HepG2 (cell line): ENCODE data around the gene DNAH9. TPM values are rescaled to one million over a fixed set of nuclear protein-coding genes. Genes with fewer than 3 reads are reported as not detected.

Experiments used
- ATAC-seq: fragments of 200-7000 bp; cut with Tn5 transposase; 3 replicates; pipeline ENCODE4 v1.9.1; 2020; ENCODE audit warnings: mild to moderate bottlenecking, moderate library complexity
- BruUV-seq: library from RNA; stranded (reverse); fragments of 400-500 nt; replicated peaks from 2 replicates; lab custom pipeline; 2021; lab: Mats Ljungman, UMichigan
- CTCF ChIA-PET: fragments of 300-600 bp; formaldehyde crosslinking; extraction: SDS; loops from one replicate; lab custom pipeline; 2021; ENCODE audit warnings: low total read pairs, inconsistent platforms, low intra/inter-chr PET ratio; lab: Yijun Ruan, JAX
- POLR2A ChIA-PET: fragments of 350-600 bp; sonication (Branson Sonifier 250); formaldehyde crosslinking; loops from one replicate; lab custom pipeline; 2020; ENCODE audit warnings: antibody characterized with exemption, inconsistent platforms; lab: Yijun Ruan, JAX
- DNase-seq: peaks from one replicate; pipeline ENCODE4 v3.0.0-alpha.2; 2015; ENCODE audit warnings: low spot score
- FAIRE-seq: peaks from 3 replicates; lab custom pipeline; 2011; peaks lifted over from hg19 to GRCh38; lab: Jason Lieb, UNC
- H2AFZ ChIP-seq: one replicate; pipeline ENCODE4 v1.6.1; 2011; ENCODE audit warnings: low read length, inconsistent platforms
- H3K27ac ChIP-seq: fragments of 300-600 bp; 3 replicates; pipeline ENCODE4 v1.8.0; 2011; ENCODE audit warnings: mixed run types, mild to moderate bottlenecking, mixed read lengths, low read length, inconsistent platforms; ENCODE audit not compliant: insufficient read depth; ENCODE audit errors: extremely low read length
- H3K27me3 ChIP-seq, 2 experiments: fragments of 200-600 bp in 1 of 2; 2 replicates in 1 of 2; 3 replicates in 1 of 2; pipeline versions ENCODE4 v1.6.0 to v1.8.0; 2011; ENCODE audit warnings: low read length in 2 of 2, mild to moderate bottlenecking in 2 of 2, moderate library complexity in 2 of 2, inconsistent platforms in 1 of 2; ENCODE audit not compliant: insufficient read depth in 2 of 2, control insufficient read depth in 1 of 2
- H3K36me3 ChIP-seq, 2 experiments: fragments of 200-600 bp in 1 of 2; replicated peaks in 1 of 2; 2 replicates in 1 of 2; 3 replicates in 1 of 2; pipeline versions ENCODE4 v1.5.1 to v1.8.0; 2011; ENCODE audit warnings: low read length in 2 of 2, inconsistent platforms in 1 of 2; ENCODE audit not compliant: insufficient read depth in 2 of 2, control insufficient read depth in 1 of 2
- H3K4me1 ChIP-seq: 2 replicates; pipeline ENCODE4 v1.5.1; 2012; ENCODE audit warnings: low read length, inconsistent platforms; ENCODE audit not compliant: insufficient read depth
- H3K4me2 ChIP-seq: 2 replicates; pipeline ENCODE4 v1.6.0; 2011; ENCODE audit warnings: low read depth, low read length, inconsistent platforms
- H3K4me3 ChIP-seq, 3 experiments: fragments of 200-600 bp in 1 of 3; sonication (generic), shearing (Covaris generic) in 1 of 3; replicated peaks in 1 of 3; 2 replicates each; pipeline ENCODE4 v1.5.1; 2011 to 2016; ENCODE audit warnings: low read length in 3 of 3, inconsistent platforms in 2 of 3, low read depth in 2 of 3, mild to moderate bottlenecking in 2 of 3, control low read depth in 1 of 3, mixed read lengths in 1 of 3; ENCODE audit not compliant: insufficient read depth in 1 of 3
- H3K79me2 ChIP-seq: one replicate; pipeline ENCODE4 v1.6.1; 2011; ENCODE audit warnings: low read length, inconsistent platforms; ENCODE audit not compliant: insufficient read depth
- H3K9ac ChIP-seq: 2 replicates; pipeline ENCODE4 v1.6.0; 2011; ENCODE audit warnings: mild to moderate bottlenecking, low read depth, low read length, inconsistent platforms; ENCODE audit not compliant: insufficient read depth
- H3K9me3 ChIP-seq: 2 replicates; pipeline ENCODE4 v1.5.1; 2012; ENCODE audit warnings: mild to moderate bottlenecking, low read length
- H4K20me1 ChIP-seq: 2 replicates; pipeline ENCODE4 v1.6.0; 2011; ENCODE audit warnings: inconsistent platforms, mild to moderate bottlenecking, low read length, moderate library complexity; ENCODE audit not compliant: insufficient read depth
- HOXA9 ChIP-seq: sonication (generic); formaldehyde crosslinking; IDR thresholded peaks from 2 replicates; pipeline ENCODE4 v1.8.1; 2022; ENCODE audit warnings: missing genetic modification reagents, mild to moderate bottlenecking, moderate library complexity, borderline replicate concordance
- NFE2L1 ChIP-seq: sonication (generic); formaldehyde crosslinking; IDR thresholded peaks from 2 replicates; pipeline ENCODE4 v1.4.0; 2020; ENCODE audit warnings: missing genetic modification reagents, mild to moderate bottlenecking, borderline replicate concordance
- SCMH1 ChIP-seq: sonication (generic); formaldehyde crosslinking; IDR thresholded peaks from 2 replicates; pipeline ENCODE4 v1.9.0; 2021; ENCODE audit warnings: missing genetic modification reagents, mild to moderate bottlenecking, borderline replicate concordance
- ZNF350 ChIP-seq: sonication (generic); formaldehyde crosslinking; IDR thresholded peaks from 2 replicates; pipeline ENCODE4 v1.4.0; 2020; ENCODE audit warnings: mild to moderate bottlenecking, low read depth, missing genetic modification reagents, borderline replicate concordance
- ZNF841 ChIP-seq: sonication (generic); formaldehyde crosslinking; IDR thresholded peaks from 2 replicates; pipeline ENCODE4 v1.8.1; 2023; ENCODE audit warnings: missing genetic modification reagents, borderline replicate concordance
- WGBS: methylation state at CpG from one replicate; pipeline ENCODE4 v1.1.6; 2017; ENCODE audit warnings: low lambda C conversion rate; 5-methylcytosine and 5-hydroxymethylcytosine counted together
- in situ Hi-C: cut with HindIII; loops from 2 replicates; pipeline ENCODE4 v1.10.0; 2017; ENCODE audit warnings: low pct_unique_long_range_greater_than_20kb; ENCODE audit not compliant: extremely low pct_ligation_motif_present
- intact Hi-C: fragments of 100-400 bp; cut with micrococcal nuclease; formaldehyde crosslinking; loops from one replicate; pipeline ENCODE4 v1.10.0; 2022; ENCODE audit not compliant: unreplicated experiment
- polyA plus RNA-seq, 8 experiments: library from polyadenylated mRNA; depleted of rRNA in 3 of 8; stranded (reverse) in 7 of 8; unstranded in 1 of 8; fragments of >200 nt; fragmentation: Illumina TruSeq in 4 of 8; extraction: Trizol in 4 of 8; gene quantifications; 2 replicates each; pipeline versions ENCODE4 v1.2.1 to v1.2.3, GENCODE V29; 2011 to 2016; ENCODE audit warnings: low read depth in 4 of 8, missing spikeins in 1 of 8, mixed read lengths in 1 of 8; ENCODE audit not compliant: insufficient read depth in 1 of 8
- total RNA-seq, 5 experiments: library from RNA; depleted of rRNA; stranded (reverse); fragments of >200 nt; fragmentation: Illumina TruSeq; extraction: Trizol; gene quantifications; 2 replicates each; pipeline ENCODE4 v1.2.3, GENCODE V29; 2016; ENCODE audit warnings: low read depth in 1 of 5
- TF ChIP-seq, protein P1 (sequence below): sonication (generic); formaldehyde crosslinking; IDR thresholded peaks from 2 replicates; pipeline ENCODE4 v1.8.0; 2022; ENCODE audit warnings: mild to moderate bottlenecking, missing genetic modification reagents; ENCODE audit not compliant: insufficient replicate concordance

The DNAH9 gene
- total and polyA plus RNA-seq, 2 of the 13 experiments (the other 11 are each of a cell fraction or from before 2014, with no cell fraction given), result not detected

- no peak for TF ChIP-seq SCMH1 (CRISPR knock-in tag)
- no peak for TF ChIP-seq ZNF841
Observed at GRCh38 chr17:11997147-11997971, 399.1 kb downstream of the DNAH9 start, which contains the start of gene ZNF18 (continued).

- BruUV-seq, result no TSS peak
- H2AFZ ChIP-seq, result peak overlapping the region; percentile 84
Observed at GRCh38 chr17:11997972-11998233, 399.6 kb downstream of the DNAH9 start.

More at GRCh38 chr17:11997972-11998233, 399.6 kb downstream of the DNAH9 start:
- CTCF ChIA-PET, result no interaction called here
- DNase-seq (no peak), FAIRE-seq (no peak), ATAC-seq (no peak)
- TF ChIP-seq, protein P1, sequence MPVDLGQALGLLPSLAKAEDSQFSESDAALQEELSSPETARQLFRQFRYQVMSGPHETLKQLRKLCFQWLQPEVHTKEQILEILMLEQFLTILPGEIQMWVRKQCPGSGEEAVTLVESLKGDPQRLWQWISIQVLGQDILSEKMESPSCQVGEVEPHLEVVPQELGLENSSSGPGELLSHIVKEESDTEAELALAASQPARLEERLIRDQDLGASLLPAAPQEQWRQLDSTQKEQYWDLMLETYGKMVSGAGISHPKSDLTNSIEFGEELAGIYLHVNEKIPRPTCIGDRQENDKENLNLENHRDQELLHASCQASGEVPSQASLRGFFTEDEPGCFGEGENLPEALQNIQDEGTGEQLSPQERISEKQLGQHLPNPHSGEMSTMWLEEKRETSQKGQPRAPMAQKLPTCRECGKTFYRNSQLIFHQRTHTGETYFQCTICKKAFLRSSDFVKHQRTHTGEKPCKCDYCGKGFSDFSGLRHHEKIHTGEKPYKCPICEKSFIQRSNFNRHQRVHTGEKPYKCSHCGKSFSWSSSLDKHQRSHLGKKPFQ (CRISPR knock-in tag), result no peak
- TF ChIP-seq NFE2L1 (0 out of 2 replicates have a peak, but pooled peaks have one; percentile 52), ZNF350 (CRISPR knock-in tag) (0 out of 2 replicates have a peak, but pooled peaks have one; percentile 8), HOXA9 (CRISPR knock-in tag) (0 out of 2 replicates have a peak, but pooled peaks have one; percentile 42)
- in situ Hi-C loops, result no loop called here
- intact Hi-C loops, result loop anchor here (5.0 kb wide), 1 partner anchor 89 kb away; no protein-coding TSS in a partner anchor
- H3K4me2 ChIP-seq, result peak overlapping the region; percentile 96
- peak overlapping the region; percentile 68 for H3K9ac ChIP-seq
- POLR2A ChIA-PET, result interaction anchor here (1.0 to 3.2 kb wide), 10 partner anchors 9 to 353 kb away, joined by 3 to 112 read pairs (median 7); partner anchors contain the start of gene MAP2K4
- H3K4me1 ChIP-seq, result peaks cover 15% of the 10 kb centered on the region
- peak overlapping the region; percentile 47 for H3K27ac ChIP-seq
- no peaks in the 10 kb centered on the region for H3K36me3 ChIP-seq
- no peaks in the 10 kb centered on the region for H4K20me1 ChIP-seq
- H3K79me2 ChIP-seq, result no peaks in the 10 kb centered on the region
- H3K4me3 ChIP-seq, result peak overlapping the region; percentile 52 to 80 (median 61)
- no peaks in the 10 kb centered on the region for H3K9me3 ChIP-seq
- 74% methylated on average over 4 of the region's 4 CpGs for WGBS
- peaks cover 0 to 3% of the 10 kb centered on the region in 2 experiments; a peak in 1 of 5 replicates for H3K27me3 ChIP-seq
